ENCODE measurements around the gene SPAG17.

- TF ChIP-seq CTCF (IDR thresholded peaks at IDR 0.05) = no peak
- TF ChIP-seq POLR2A (IDR thresholded peaks at IDR 0.05) = no peak
These were observed 29.8 kb upstream of the SPAG17 start for GRCh38 chr1:118214866-118215265.

All from body of pancreas (tissue), 4 donors.